Fibroblast of lung (primary cell): Measurements from ENCODE around the gene SEMA3D. TPM values are rescaled to one million over a fixed set of nuclear protein-coding genes. Genes with fewer than 3 reads are reported as not detected.

ENCODE experiments used
- DNase-seq, 2 donors: peaks; one replicate each; pipeline versions ENCODE4 v3.0.0 to v3.0.0-alpha.2; 2010; ENCODE audit warnings: low read depth in 2 of 2
- H2AFZ ChIP-seq: 2 replicates; pipeline ENCODE4 v1.5.1; 2012; ENCODE audit warnings: low read length, control low read depth, inconsistent platforms
- H3K27ac ChIP-seq: 2 replicates; pipeline ENCODE4 v1.5.1; 2011; ENCODE audit warnings: low read length, control low read depth; ENCODE audit not compliant: insufficient read depth
- H3K27me3 ChIP-seq: 2 replicates; pipeline ENCODE4 v1.5.1; 2011; ENCODE audit warnings: mild to moderate bottlenecking, low read length; ENCODE audit not compliant: control insufficient read depth, insufficient read depth
- H3K36me3 ChIP-seq: 2 replicates; pipeline ENCODE4 v1.5.1; 2011; ENCODE audit warnings: low read length; ENCODE audit not compliant: control insufficient read depth, insufficient read depth
- H3K4me1 ChIP-seq: 2 replicates; pipeline ENCODE4 v1.5.1; 2011; ENCODE audit warnings: low read length; ENCODE audit not compliant: control insufficient read depth, insufficient read depth; ENCODE audit errors: extremely low read depth
- H3K4me2 ChIP-seq: 2 replicates; pipeline ENCODE4 v1.5.1; 2011; ENCODE audit warnings: low read length, control low read depth; ENCODE audit not compliant: insufficient read depth; ENCODE audit errors: extremely low read depth
- H3K4me3 ChIP-seq, 4 experiments: fragments of 200-600 bp in 1 of 4; sonication (generic) in 1 of 4; replicated peaks in 1 of 4; 2 replicates each; pipeline ENCODE4 v1.5.1; 2011 to 2016; ENCODE audit warnings: low read length in 4 of 4, low read depth in 3 of 4, mild to moderate bottlenecking in 3 of 4, control low read depth in 2 of 4, inconsistent platforms in 1 of 4, mixed read lengths in 1 of 4; ENCODE audit not compliant: insufficient read depth in 1 of 4; ENCODE audit errors: control extremely low read depth in 1 of 4
- H3K79me2 ChIP-seq: 2 replicates; pipeline ENCODE4 v1.5.1; 2012; ENCODE audit warnings: mild to moderate bottlenecking, low read length, inconsistent platforms; ENCODE audit not compliant: control insufficient read depth, insufficient read depth
- H3K9ac ChIP-seq: 2 replicates; pipeline ENCODE4 v1.5.1; 2011; ENCODE audit warnings: mild to moderate bottlenecking, low read length, control low read depth; ENCODE audit not compliant: insufficient read depth
- H3K9me3 ChIP-seq: 2 replicates; pipeline ENCODE4 v1.5.1; 2012; ENCODE audit warnings: low read depth, low read length; ENCODE audit not compliant: control insufficient read depth, insufficient read depth
- H4K20me1 ChIP-seq: 2 replicates; pipeline ENCODE4 v1.5.1; 2011; ENCODE audit warnings: low read length; ENCODE audit not compliant: control insufficient read depth, insufficient read depth; ENCODE audit errors: extremely low read depth
- CTCF ChIP-seq, 2 donors: IDR thresholded peaks in 1 of 2; conservative IDR thresholded peaks in 1 of 2; 1 replicate in 1 of 2; 2 replicates in 1 of 2; pipeline ENCODE4 v1.5.1; 2011 to 2012; ENCODE audit warnings: low read length in 2 of 2, control low read depth in 1 of 2, inconsistent platforms in 1 of 2, low read depth in 1 of 2, mild to moderate bottlenecking in 1 of 2
- EZH2 ChIP-seq: IDR thresholded peaks from 2 replicates; pipeline ENCODE4 v1.5.1; 2012; ENCODE audit warnings: low read length, control low read depth, mild to moderate bottlenecking; ENCODE audit errors: missing control alignments
- polyA plus RNA-seq, 2 donors: library from polyadenylated mRNA; depleted of rRNA in 1 of 2; stranded (reverse) in 1 of 2; unstranded in 1 of 2; fragments of >200 nt; gene quantifications; 2 replicates each; pipeline ENCODE4 v1.2.1, GENCODE V29; 2011 to 2012; ENCODE audit warnings: missing spikeins in 1 of 2
- total RNA-seq: library from RNA; depleted of rRNA; stranded (reverse); fragments of >200 nt; gene quantifications from 2 replicates; pipeline ENCODE4 v1.2.1, GENCODE V29; 2014

SEMA3D gene
- total and polyA plus RNA-seq, 2 donors (not counting 1 experiment from before 2014, with no cell fraction given) = 4.1 to 4.6 TPM

- Histone ChIP-seq H3K4me1 (no peaks in the 10 kb centered on the region), H4K20me1 (no peaks in the 10 kb centered on the region), H2AFZ (no peak overlapping the region), H3K4me3 (no peak overlapping the region), H3K27ac (no peak overlapping the region), H3K9me3 (no peaks in the 10 kb centered on the region), H3K4me2 (no peak overlapping the region), H3K79me2 (no peaks in the 10 kb centered on the region), H3K36me3 (no peaks in the 10 kb centered on the region), H3K27me3 (no peaks in the 10 kb centered on the region), H3K9ac (no peak overlapping the region)
- DNase-seq = no peak
- TF ChIP-seq EZH2 (no peak), CTCF (conservative IDR thresholded peaks at IDR 0.05 in 1 of 2, IDR thresholded peaks at IDR 0.05 in 1 of 2; ENCODE audit: low read depth in 1 of 2, low read length in 2 of 2) (no peak)
These were observed 32.4 kb downstream of the SEMA3D start for GRCh38 chr7:85154282-85154937.

- no peak overlapping the region for H3K27ac ChIP-seq
- TF ChIP-seq CTCF (conservative IDR thresholded peaks at IDR 0.05 in 1 of 2, IDR thresholded peaks at IDR 0.05 in 1 of 2; ENCODE audit: low read depth in 1 of 2, low read length in 2 of 2) (no peak), EZH2 (no peak)
- H2AFZ ChIP-seq = no peak overlapping the region
- no peaks in the 10 kb centered on the region for H4K20me1 ChIP-seq
- H3K4me1 ChIP-seq = no peaks in the 10 kb centered on the region
- no peaks in the 10 kb centered on the region for H3K9me3 ChIP-seq
- no peak overlapping the region for H3K4me3 ChIP-seq
- DNase-seq = no peak
- no peaks in the 10 kb centered on the region for H3K79me2 ChIP-seq
- no peak overlapping the region for H3K9ac ChIP-seq
- H3K27me3 ChIP-seq = no peaks in the 10 kb centered on the region
- H3K4me2 ChIP-seq = no peak overlapping the region
- no peaks in the 10 kb centered on the region for H3K36me3 ChIP-seq
These were observed 33.1 kb downstream of the SEMA3D start for GRCh38 chr7:85153715-85154114.

GRCh38 chr7:85150624-85151023 lies 36.2 kb downstream of the SEMA3D start:
- Histone ChIP-seq H3K4me2 (no peak overlapping the region), H3K27ac (no peak overlapping the region), H3K4me3 (no peak overlapping the region), H3K79me2 (no peaks in the 10 kb centered on the region), H3K27me3 (no peaks in the 10 kb centered on the region), H3K36me3 (no peaks in the 10 kb centered on the region), H3K9ac (no peak overlapping the region), H4K20me1 (no peaks in the 10 kb centered on the region), H2AFZ (no peak overlapping the region), H3K9me3 (no peaks in the 10 kb centered on the region), H3K4me1 (no peaks in the 10 kb centered on the region)
- TF ChIP-seq EZH2 (no peak), CTCF (conservative IDR thresholded peaks at IDR 0.05 in 1 of 2, IDR thresholded peaks at IDR 0.05 in 1 of 2; ENCODE audit: low read depth in 1 of 2, low read length in 2 of 2) (no peak)
- DNase-seq = no peak
